Measurements from ENCODE around the gene ICAM2. TPM values are rescaled to one million over a fixed set of nuclear protein-coding genes. Genes with fewer than 3 reads are reported as not detected.
"Not testable (repeated sequence)": the region's sequence is repeated elsewhere in the genome, so short reads cannot be mapped to it uniquely, and the experiment has no call there.

ICAM2 gene
- total RNA-seq, 1 donor from 2014 or later = not detected

- DNase-seq (ENCODE audit: extremely low spot score, unreplicated experiment) = no peak
- H3K9me3 Mint-ChIP-seq = peaks cover 10% of the 10 kb centered on the region
- TF ChIP-seq, protein P1, sequence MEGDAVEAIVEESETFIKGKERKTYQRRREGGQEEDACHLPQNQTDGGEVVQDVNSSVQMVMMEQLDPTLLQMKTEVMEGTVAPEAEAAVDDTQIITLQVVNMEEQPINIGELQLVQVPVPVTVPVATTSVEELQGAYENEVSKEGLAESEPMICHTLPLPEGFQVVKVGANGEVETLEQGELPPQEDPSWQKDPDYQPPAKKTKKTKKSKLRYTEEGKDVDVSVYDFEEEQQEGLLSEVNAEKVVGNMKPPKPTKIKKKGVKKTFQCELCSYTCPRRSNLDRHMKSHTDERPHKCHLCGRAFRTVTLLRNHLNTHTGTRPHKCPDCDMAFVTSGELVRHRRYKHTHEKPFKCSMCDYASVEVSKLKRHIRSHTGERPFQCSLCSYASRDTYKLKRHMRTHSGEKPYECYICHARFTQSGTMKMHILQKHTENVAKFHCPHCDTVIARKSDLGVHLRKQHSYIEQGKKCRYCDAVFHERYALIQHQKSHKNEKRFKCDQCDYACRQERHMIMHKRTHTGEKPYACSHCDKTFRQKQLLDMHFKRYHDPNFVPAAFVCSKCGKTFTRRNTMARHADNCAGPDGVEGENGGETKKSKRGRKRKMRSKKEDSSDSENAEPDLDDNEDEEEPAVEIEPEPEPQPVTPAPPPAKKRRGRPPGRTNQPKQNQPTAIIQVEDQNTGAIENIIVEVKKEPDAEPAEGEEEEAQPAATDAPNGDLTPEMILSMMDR (conservative IDR thresholded peaks at IDR 0.05) = no peak
- peaks cover 6% of the 10 kb centered on the region for H3K27me3 Mint-ChIP-seq
- no peak overlapping the region for H3K4me3 Mint-ChIP-seq
- no peak overlapping the region for H3K27ac Mint-ChIP-seq
- no peaks in the 10 kb centered on the region for H3K36me3 Mint-ChIP-seq
- H3K4me1 Mint-ChIP-seq (ENCODE audit: unreplicated experiment) = peaks cover 6% of the 10 kb centered on the region
Observed at GRCh38 chr17:63985387-63986140, 34.9 kb downstream of the ICAM2 start.

- Mint-ChIP-seq H3K4me3 (no peak overlapping the region), H3K27ac (no peak overlapping the region), H3K4me1 (ENCODE audit: unreplicated experiment) (peaks cover 5% of the 10 kb centered on the region), H3K27me3 (peaks cover 2% of the 10 kb centered on the region), H3K9me3 (peaks cover 10% of the 10 kb centered on the region), H3K36me3 (no peaks in the 10 kb centered on the region)
- no peak for DNase-seq (ENCODE audit: extremely low spot score, unreplicated experiment)
- TF ChIP-seq, protein P1 (conservative IDR thresholded peaks at IDR 0.05) = no peak
Observed at GRCh38 chr17:63984651-63985386, 35.6 kb downstream of the ICAM2 start.

DNA sequence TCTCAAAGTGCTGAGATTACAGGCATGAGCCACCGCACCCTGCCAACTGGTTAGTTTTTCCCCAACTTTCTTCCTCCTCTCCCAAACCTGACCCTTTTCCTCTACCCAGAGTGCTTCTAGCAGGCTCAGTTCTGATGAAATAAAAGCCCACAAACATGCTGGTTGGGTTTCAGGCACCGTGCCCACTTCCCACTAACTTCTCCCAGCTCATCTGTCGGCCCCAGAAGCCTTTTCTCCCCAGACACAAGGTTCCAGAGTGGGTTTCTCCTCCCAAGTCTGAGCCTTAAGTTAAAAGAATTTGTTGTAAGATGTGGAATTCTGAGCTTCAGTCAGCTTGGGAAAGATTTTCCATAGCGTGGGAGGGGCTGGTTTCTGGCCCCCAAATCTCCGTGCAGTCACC, 36.2 kb downstream of the ICAM2 start:
- no peak overlapping the region for H3K4me3 Mint-ChIP-seq
- TF ChIP-seq, protein P1 (conservative IDR thresholded peaks at IDR 0.05) = no peak
- no peaks in the 10 kb centered on the region for H3K27me3 Mint-ChIP-seq
- DNase-seq (ENCODE audit: extremely low spot score, unreplicated experiment) = no peak
- H3K36me3 Mint-ChIP-seq = no peaks in the 10 kb centered on the region
- H3K9me3 Mint-ChIP-seq = peaks cover 10% of the 10 kb centered on the region
- no peaks in the 10 kb centered on the region for H3K4me1 Mint-ChIP-seq (ENCODE audit: unreplicated experiment)
- no peak overlapping the region for H3K27ac Mint-ChIP-seq

DNA sequence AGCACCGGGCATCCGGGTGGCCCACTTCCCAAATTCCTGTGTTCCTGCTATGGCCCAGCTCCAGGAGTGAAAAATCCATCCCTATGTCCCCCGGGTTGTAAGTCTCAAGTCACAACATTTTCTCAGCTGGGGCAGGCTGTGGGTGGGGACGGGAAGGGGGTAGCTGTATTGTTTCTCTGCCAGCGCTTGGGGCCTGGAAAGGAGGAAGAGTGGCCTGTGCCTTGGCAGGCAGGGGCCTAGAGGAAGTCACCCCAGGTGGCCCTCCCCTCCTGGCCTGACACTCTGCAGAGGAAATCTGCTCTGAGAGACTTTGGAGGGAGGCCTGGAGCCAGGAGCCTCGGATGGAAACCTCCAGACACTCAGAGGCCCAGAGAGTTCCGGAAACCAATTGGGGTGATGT, 37.1 kb downstream of the ICAM2 start:
- H3K27ac Mint-ChIP-seq = no peak overlapping the region
- peaks cover 10% of the 10 kb centered on the region for H3K9me3 Mint-ChIP-seq
- DNase-seq (ENCODE audit: extremely low spot score, unreplicated experiment) = no peak
- no peaks in the 10 kb centered on the region for H3K4me1 Mint-ChIP-seq (ENCODE audit: unreplicated experiment)
- no peaks in the 10 kb centered on the region for H3K27me3 Mint-ChIP-seq
- no peaks in the 10 kb centered on the region for H3K36me3 Mint-ChIP-seq
- no peak overlapping the region for H3K4me3 Mint-ChIP-seq
- TF ChIP-seq, protein P1 (conservative IDR thresholded peaks at IDR 0.05) = no peak

- DNase-seq (ENCODE audit: extremely low spot score, unreplicated experiment) = not testable (repeated sequence)
Observed at GRCh38 chr17:63982641-63983040, 37.8 kb downstream of the ICAM2 start.

More at GRCh38 chr17:63982641-63983040, 37.8 kb downstream of the ICAM2 start:
- not testable (repeated sequence) for H3K36me3 Mint-ChIP-seq; H3K4me3 Mint-ChIP-seq; H3K27ac Mint-ChIP-seq; H3K4me1 Mint-ChIP-seq (ENCODE audit: unreplicated experiment); H3K27me3 Mint-ChIP-seq
- peaks cover 10% of the 10 kb centered on the region for H3K9me3 Mint-ChIP-seq
